ENCODE data around the gene EIF4B. TPM values are rescaled to one million over a fixed set of nuclear protein-coding genes. Genes with fewer than 3 reads are reported as not detected.
A peak's percentile ranks its signal among the peaks of the same experiment; 100 is the strongest.

The EIF4B gene
- total and polyA plus RNA-seq, 3 experiments from 2014 or later: 114 to 660 (median 644) TPM

GRCh38 chr12:53071591-53072551, 65.6 kb downstream of the EIF4B start:
- no peaks in the 10 kb centered on the region for H3K9me3 ChIP-seq (ENCODE audit: low read length)
- Mint-ChIP-seq H3K4me3 (no peak overlapping the region), H3K27me3 (no peaks in the 10 kb centered on the region), H3K9me3 (no peaks in the 10 kb centered on the region), H3K36me3 (peaks cover 6 to 97% (median 11%) of the 10 kb centered on the region in 3 donors), H3K27ac (peak overlapping the region in 4 of 8 donors; percentile 17 to 87 (median 29)), H3K4me1 (peaks cover 24 to 54% (median 46%) of the 10 kb centered on the region in 3 donors)
- ChIA-PET CTCF (interaction anchor here (0.9 to 1.6 kb wide), 3 partner anchors 24 to 249 kb away, joined by 3 read pairs; no protein-coding TSS in a partner anchor), POLR2A (interaction anchor here (0.6 kb wide), 2 partner anchors 14 to 343 kb away, joined by 3 read pairs; no protein-coding TSS in a partner anchor)
- H3K27ac ChIP-seq (ENCODE audit: low read depth, low read length): no peak overlapping the region
- DNase-seq: peak in 1 of 5 donors; percentile 10
- peaks cover 27% of the 10 kb centered on the region for H3K36me3 ChIP-seq (ENCODE audit: insufficient read depth, low read length)
- H3K4me3 ChIP-seq (ENCODE audit: low read length): no peak overlapping the region
- H3K27me3 ChIP-seq (ENCODE audit: insufficient read depth, low read length, poor library complexity, severe bottlenecking): no peaks in the 10 kb centered on the region
- H3K4me1 ChIP-seq (ENCODE audit: insufficient read depth, low read length): no peaks in the 10 kb centered on the region

DNA sequence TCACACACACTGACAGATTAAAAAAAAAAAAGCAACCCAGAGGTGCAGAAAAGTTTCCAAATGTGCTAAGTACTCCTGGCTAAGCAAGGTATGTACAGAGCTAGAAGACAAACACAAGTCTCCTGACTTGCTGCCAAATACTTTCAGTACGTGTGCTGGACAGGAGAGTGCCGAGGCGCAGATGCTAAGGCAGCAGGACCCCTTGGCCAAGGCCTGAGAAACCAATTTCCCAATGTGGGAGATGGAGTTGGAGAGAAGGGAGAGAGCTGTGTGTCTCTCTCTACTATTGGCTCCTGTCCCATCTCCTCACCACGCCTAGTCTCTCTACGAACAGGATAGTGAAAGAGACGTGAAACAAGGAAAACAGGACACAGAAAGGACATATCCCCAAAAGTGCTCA, 67.6 kb downstream of the EIF4B start:
- peaks cover 40 to 71% (median 63%) of the 10 kb centered on the region in 3 donors for H3K4me1 Mint-ChIP-seq
- peaks cover 6 to 89% (median 11%) of the 10 kb centered on the region in 3 donors for H3K36me3 Mint-ChIP-seq
- Histone ChIP-seq H3K27ac (ENCODE audit: low read depth, low read length) (no peak overlapping the region), H3K9me3 (ENCODE audit: low read length) (no peaks in the 10 kb centered on the region), H3K36me3 (ENCODE audit: insufficient read depth, low read length) (peaks cover 27% of the 10 kb centered on the region), H3K4me3 (ENCODE audit: low read length) (no peak overlapping the region), H3K4me1 (ENCODE audit: insufficient read depth, low read length) (peaks cover 17% of the 10 kb centered on the region), H3K27me3 (ENCODE audit: insufficient read depth, low read length, poor library complexity, severe bottlenecking) (no peaks in the 10 kb centered on the region)
- H3K4me3 Mint-ChIP-seq: peak overlapping the region in 1 of 7 donors; percentile 67
- no peaks in the 10 kb centered on the region for H3K9me3 Mint-ChIP-seq
- POLR2A ChIA-PET: interaction anchor here (1.3 kb wide), 1 partner anchor 29 kb away, joined by 5 read pairs; the partner anchor contains the start of gene SOAT2
- no peaks in the 10 kb centered on the region for H3K27me3 Mint-ChIP-seq
- H3K27ac Mint-ChIP-seq: peak overlapping the region in 5 of 8 donors; percentile 1 to 81 (median 3)
- DNase-seq: no peak
- CTCF ChIA-PET: interaction anchor here (1.1 to 1.2 kb wide), 2 partner anchors 20 to 271 kb away, joined by 3 to 4 read pairs; no protein-coding TSS in a partner anchor

GRCh38 chr12:53074283-53074998, 68.2 kb downstream of the EIF4B start:
- H3K4me1 ChIP-seq (ENCODE audit: insufficient read depth, low read length): peaks cover 17% of the 10 kb centered on the region
- H3K9me3 ChIP-seq (ENCODE audit: low read length): no peaks in the 10 kb centered on the region
- Mint-ChIP-seq H3K27me3 (no peaks in the 10 kb centered on the region), H3K4me3 (peak overlapping the region in 1 of 7 donors; percentile 67), H3K9me3 (no peaks in the 10 kb centered on the region), H3K27ac (peak overlapping the region in 5 of 8 donors; percentile 1 to 83 (median 3)), H3K36me3 (peaks cover 6 to 87% (median 11%) of the 10 kb centered on the region in 3 donors), H3K4me1 (peaks cover 43 to 75% (median 63%) of the 10 kb centered on the region in 3 donors)
- no peak overlapping the region for H3K27ac ChIP-seq (ENCODE audit: low read depth, low read length)
- CTCF ChIA-PET: interaction anchor here (1.2 to 2.9 kb wide), 3 partner anchors 8 to 271 kb away, joined by 4 to 9 read pairs (median 8); no protein-coding TSS in a partner anchor
- POLR2A ChIA-PET: interaction anchor here (1.3 kb wide), 1 partner anchor 29 kb away, joined by 5 read pairs; the partner anchor contains the start of gene SOAT2
- H3K27me3 ChIP-seq (ENCODE audit: insufficient read depth, low read length, poor library complexity, severe bottlenecking): no peaks in the 10 kb centered on the region
- peaks cover 27% of the 10 kb centered on the region for H3K36me3 ChIP-seq (ENCODE audit: insufficient read depth, low read length)
- DNase-seq: no peak
- H3K4me3 ChIP-seq (ENCODE audit: low read length): no peak overlapping the region

DNA sequence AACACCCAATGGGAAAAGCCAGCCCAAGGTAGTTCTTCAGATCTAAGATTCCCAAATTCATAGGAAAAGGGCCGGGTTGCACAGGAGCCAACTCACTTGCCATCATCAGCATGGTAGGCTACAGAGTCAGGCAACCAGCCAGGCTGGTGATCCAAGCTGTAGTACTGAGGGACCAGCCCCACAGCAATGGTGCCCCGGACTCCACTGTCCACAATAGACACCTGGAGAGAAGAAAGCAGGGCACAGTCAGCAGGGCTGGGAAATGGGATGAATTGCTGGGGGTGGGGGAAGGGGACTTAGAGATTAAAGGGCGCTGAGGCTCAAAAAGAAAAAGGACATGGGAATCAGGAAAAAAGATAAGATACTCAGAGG, 68.7 kb downstream of the EIF4B start:
- POLR2A ChIA-PET: no interaction called here
- H3K36me3 Mint-ChIP-seq: peaks cover 6 to 84% (median 11%) of the 10 kb centered on the region in 3 donors
- no peaks in the 10 kb centered on the region for H3K9me3 ChIP-seq (ENCODE audit: low read length)
- no peaks in the 10 kb centered on the region for H3K9me3 Mint-ChIP-seq
- H3K4me1 ChIP-seq (ENCODE audit: insufficient read depth, low read length): peaks cover 21% of the 10 kb centered on the region
- no peaks in the 10 kb centered on the region for H3K27me3 ChIP-seq (ENCODE audit: insufficient read depth, low read length, poor library complexity, severe bottlenecking)
- no peak overlapping the region for H3K27ac ChIP-seq (ENCODE audit: low read depth, low read length)
- H3K27me3 Mint-ChIP-seq: peaks cover 0 to 1% of the 10 kb centered on the region in 2 donors
- CTCF ChIA-PET: interaction anchor here (1.5 to 2.9 kb wide), 2 partner anchors 9 to 24 kb away, joined by 8 to 9 read pairs; no protein-coding TSS in a partner anchor
- H3K36me3 ChIP-seq (ENCODE audit: insufficient read depth, low read length): peaks cover 27% of the 10 kb centered on the region
- peaks cover 48 to 80% (median 68%) of the 10 kb centered on the region in 3 donors for H3K4me1 Mint-ChIP-seq
- H3K27ac Mint-ChIP-seq: no peak overlapping the region
- DNase-seq: peak in 1 of 5 donors; percentile 40
- H3K4me3 ChIP-seq (ENCODE audit: low read length): no peak overlapping the region
- peak overlapping the region in 2 of 7 donors; percentile 51 to 67 for H3K4me3 Mint-ChIP-seq

GRCh38 chr12:53076461-53076860, 70.2 kb downstream of the EIF4B start:
- Mint-ChIP-seq H3K4me1 (peaks cover 49 to 78% (median 68%) of the 10 kb centered on the region in 3 donors), H3K4me3 (peak overlapping the region in 3 of 7 donors; percentile 8 to 94 (median 65)), H3K9me3 (no peaks in the 10 kb centered on the region), H3K27me3 (peaks cover 0 to 1% of the 10 kb centered on the region in 2 donors), H3K27ac (peak overlapping the region in 2 of 8 donors; percentile 8 to 19), H3K36me3 (peaks cover 6 to 70% (median 11%) of the 10 kb centered on the region in 3 donors)
- ChIA-PET CTCF (interaction anchor here (0.9 to 6.2 kb wide), 3 partner anchors 11 to 26 kb away, joined by 3 to 55 read pairs (median 9); partner anchors contain the start of gene SOAT2), POLR2A (no interaction called here)
- H3K36me3 ChIP-seq (ENCODE audit: insufficient read depth, low read length): peaks cover 27% of the 10 kb centered on the region
- DNase-seq: no peak
- no peak overlapping the region for H3K27ac ChIP-seq (ENCODE audit: low read depth, low read length)
- no peak overlapping the region for H3K4me3 ChIP-seq (ENCODE audit: low read length)
- H3K27me3 ChIP-seq (ENCODE audit: insufficient read depth, low read length, poor library complexity, severe bottlenecking): no peaks in the 10 kb centered on the region
- peaks cover 21% of the 10 kb centered on the region for H3K4me1 ChIP-seq (ENCODE audit: insufficient read depth, low read length)
- H3K9me3 ChIP-seq (ENCODE audit: low read length): no peaks in the 10 kb centered on the region

GRCh38 chr12:53077030-53077429, 70.8 kb downstream of the EIF4B start:
- DNase-seq: peak in 1 of 5 donors; percentile 26
- peaks cover 47 to 74% (median 65%) of the 10 kb centered on the region in 3 donors for H3K4me1 Mint-ChIP-seq

More at GRCh38 chr12:53077030-53077429, 70.8 kb downstream of the EIF4B start:
- Histone ChIP-seq H3K4me1 (ENCODE audit: insufficient read depth, low read length) (peaks cover 21% of the 10 kb centered on the region), H3K27me3 (ENCODE audit: insufficient read depth, low read length, poor library complexity, severe bottlenecking) (no peaks in the 10 kb centered on the region), H3K27ac (ENCODE audit: low read depth, low read length) (no peak overlapping the region), H3K4me3 (ENCODE audit: low read length) (no peak overlapping the region), H3K9me3 (ENCODE audit: low read length) (no peaks in the 10 kb centered on the region), H3K36me3 (ENCODE audit: insufficient read depth, low read length) (peaks cover 25% of the 10 kb centered on the region)
- peaks cover 0 to 1% of the 10 kb centered on the region in 2 donors for H3K27me3 Mint-ChIP-seq
- H3K27ac Mint-ChIP-seq: peak overlapping the region in 6 of 8 donors; percentile 8 to 89 (median 40)
- CTCF ChIA-PET: interaction anchor here (1.1 to 6.2 kb wide), 4 partner anchors 12 to 23 kb away, joined by 3 to 55 read pairs (median 6); partner anchors contain the start of gene IGFBP6
- POLR2A ChIA-PET: interaction anchor here (0.5 kb wide), 1 partner anchor 35 kb away, joined by 3 read pairs; no protein-coding TSS in a partner anchor
- no peaks in the 10 kb centered on the region for H3K9me3 Mint-ChIP-seq
- H3K4me3 Mint-ChIP-seq: peak overlapping the region; percentile 85 to 95 (median 91)
- peaks cover 6 to 65% (median 9%) of the 10 kb centered on the region in 3 donors for H3K36me3 Mint-ChIP-seq

All from CD8-positive, alpha-beta memory T cell (primary cell).